D721Med (cell line): ENCODE data around the gene MTX1.
"Not testable (repeated sequence)": the region's sequence is repeated elsewhere in the genome, so short reads cannot be mapped to it uniquely, and the experiment has no call there.

ENCODE experiments used
- DNase-seq: peaks from one replicate; pipeline ENCODE4 v3.0.0; 2011; ENCODE audit warnings: low spot score; ENCODE audit not compliant: insufficient read length
- FAIRE-seq: peaks from 2 replicates; lab custom pipeline; 2011; peaks lifted over from hg19 to GRCh38; lab: Jason Lieb, UNC
- TF ChIP-seq, protein P1 (sequence below): IDR thresholded peaks from 2 replicates; pipeline ENCODE4 v1.5.1; 2012; ENCODE audit warnings: mild to moderate bottlenecking, control low read depth; ENCODE audit not compliant: insufficient read depth; ENCODE audit errors: missing control alignments

MTX1 gene

DNA sequence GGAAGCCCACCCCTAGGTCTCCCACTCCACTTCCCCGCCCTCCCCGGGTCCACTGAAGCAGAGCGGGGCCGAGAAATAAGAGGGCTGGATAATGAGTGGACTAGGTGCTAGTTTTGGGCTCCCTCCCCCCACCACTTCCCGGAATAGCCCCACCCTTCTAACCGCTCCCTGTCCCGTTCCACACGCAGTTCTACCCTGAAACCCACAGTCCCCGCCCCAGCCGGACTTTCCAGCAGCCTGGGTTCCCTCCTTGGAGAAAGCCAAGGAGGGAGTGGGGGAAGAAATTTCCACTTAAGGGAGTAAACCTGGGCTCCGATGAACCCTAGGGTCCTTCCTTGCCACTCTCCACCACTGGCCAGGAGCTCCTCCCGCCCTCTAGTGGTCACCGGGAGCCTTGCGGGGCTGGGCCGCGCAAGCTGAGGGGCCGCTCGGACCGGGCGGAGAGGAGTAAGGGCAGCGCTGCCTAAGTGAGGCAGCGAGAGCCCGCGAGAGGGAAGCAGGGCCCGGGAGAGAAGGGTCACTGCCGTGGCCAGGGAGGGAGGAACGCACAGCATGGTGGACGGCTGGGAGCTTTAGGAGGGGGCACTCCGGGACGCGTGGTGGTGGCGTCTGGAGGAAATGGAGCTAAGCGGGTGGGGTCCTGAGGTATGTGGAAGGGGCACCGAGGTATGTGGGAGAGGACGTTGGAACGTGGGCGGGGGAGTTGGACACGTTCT lies 15.1 kb upstream of the MTX1 start:
- TF ChIP-seq, protein P1, sequence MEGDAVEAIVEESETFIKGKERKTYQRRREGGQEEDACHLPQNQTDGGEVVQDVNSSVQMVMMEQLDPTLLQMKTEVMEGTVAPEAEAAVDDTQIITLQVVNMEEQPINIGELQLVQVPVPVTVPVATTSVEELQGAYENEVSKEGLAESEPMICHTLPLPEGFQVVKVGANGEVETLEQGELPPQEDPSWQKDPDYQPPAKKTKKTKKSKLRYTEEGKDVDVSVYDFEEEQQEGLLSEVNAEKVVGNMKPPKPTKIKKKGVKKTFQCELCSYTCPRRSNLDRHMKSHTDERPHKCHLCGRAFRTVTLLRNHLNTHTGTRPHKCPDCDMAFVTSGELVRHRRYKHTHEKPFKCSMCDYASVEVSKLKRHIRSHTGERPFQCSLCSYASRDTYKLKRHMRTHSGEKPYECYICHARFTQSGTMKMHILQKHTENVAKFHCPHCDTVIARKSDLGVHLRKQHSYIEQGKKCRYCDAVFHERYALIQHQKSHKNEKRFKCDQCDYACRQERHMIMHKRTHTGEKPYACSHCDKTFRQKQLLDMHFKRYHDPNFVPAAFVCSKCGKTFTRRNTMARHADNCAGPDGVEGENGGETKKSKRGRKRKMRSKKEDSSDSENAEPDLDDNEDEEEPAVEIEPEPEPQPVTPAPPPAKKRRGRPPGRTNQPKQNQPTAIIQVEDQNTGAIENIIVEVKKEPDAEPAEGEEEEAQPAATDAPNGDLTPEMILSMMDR = peak; percentile 98
- DNase-seq = peak; percentile 94
- no peak for FAIRE-seq

DNA sequence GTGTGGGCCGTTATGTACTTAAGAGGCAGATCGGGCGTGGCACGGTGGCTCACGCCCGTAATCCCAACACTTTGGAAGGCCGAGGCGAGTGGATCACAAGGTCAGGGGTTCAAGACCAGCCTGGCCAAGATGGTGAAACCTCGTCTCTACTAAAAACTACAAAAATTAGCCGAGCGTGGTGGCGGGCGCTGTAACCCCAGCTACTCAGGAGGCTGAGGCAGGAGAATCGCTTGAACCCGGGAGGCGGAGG lies 14.6 kb upstream of the MTX1 start:
- FAIRE-seq, DNase-seq: not testable (repeated sequence)

DNA sequence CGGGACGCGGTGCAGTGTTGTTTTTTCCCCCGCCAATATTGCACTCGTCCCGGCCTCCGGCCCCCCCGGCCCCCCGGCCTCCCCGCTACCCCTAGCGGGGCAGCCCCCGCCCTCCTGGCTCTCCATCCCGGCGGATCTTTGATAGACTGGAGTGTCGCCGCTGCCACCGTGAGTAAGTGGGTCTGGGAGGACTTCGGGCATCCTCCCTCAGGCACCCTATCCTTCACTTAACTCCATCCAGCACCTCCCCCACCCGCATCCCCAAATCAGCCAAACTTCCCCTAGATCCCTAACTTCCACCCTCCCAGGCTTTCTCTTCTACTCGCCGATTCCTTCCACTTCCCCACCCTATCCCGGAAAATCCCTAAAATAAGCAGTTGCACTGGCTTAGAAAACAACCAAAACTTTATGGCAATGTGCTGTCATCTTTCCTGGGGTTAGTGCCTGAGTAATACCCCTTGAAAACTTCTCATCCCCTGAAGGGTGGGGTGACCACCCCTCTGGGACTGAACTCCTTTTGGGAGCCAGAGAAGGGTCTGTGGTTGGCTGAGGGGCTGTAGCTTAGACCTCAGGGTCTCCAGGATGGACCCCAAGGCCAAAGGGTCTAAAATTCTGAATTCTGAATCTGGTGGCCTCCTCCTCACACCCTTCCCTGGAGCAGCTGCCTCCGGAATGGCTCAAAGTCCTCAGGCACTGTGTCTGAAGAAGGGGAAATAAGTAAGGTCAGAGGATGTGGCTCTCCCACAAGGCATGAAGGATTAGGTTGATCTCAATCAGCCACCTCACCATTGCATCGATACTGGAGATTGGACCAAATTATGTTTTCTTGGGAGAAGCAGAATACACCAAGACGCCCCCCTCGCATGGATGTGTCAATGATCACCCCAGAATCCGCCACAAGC lies 13.0 kb upstream of the MTX1 start:
- DNase-seq (no peak), FAIRE-seq (no peak)

DNA sequence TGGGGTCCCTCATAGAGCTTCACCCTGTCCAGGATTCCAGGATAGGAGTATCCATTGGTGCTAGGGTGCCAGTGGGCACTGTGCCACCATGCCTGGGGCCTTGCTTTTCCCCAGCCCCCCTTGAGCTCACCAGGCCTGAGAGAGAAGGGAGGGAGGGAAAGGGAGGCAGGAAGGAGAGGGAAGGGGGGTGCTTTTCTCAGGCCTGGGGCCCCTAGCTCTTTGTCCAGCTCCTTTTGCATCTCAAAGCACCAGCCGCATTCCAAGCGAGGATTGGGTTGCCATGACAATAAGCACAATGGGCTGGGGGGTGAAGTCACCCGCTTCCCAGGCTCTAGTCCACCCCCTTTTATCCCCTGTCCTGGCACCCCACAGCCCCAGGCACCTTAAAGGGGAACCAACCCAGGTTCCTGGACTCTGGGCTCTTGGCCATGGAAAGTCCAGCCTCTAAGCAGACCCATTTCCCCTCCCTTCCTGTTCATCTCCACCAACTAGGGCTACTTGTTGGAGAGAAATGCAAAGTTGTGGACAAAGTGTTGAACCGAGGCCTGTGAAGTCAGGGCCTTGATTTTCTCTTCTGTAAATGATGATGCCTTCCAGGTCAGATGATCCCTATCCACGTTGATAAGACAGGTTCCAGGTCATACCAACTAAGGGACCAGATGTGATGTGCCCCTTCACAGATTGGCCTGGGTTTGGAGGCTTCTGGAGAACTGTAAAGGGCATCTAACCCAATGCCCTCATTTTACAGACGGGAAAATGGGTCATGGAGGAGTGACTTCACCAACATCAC lies 12.2 kb upstream of the MTX1 start:
- no peak for DNase-seq
- no peak for FAIRE-seq

More for the DNA sequence above, 13.0 kb upstream of the MTX1 start:
- TF ChIP-seq, protein P1 = no peak

DNA sequence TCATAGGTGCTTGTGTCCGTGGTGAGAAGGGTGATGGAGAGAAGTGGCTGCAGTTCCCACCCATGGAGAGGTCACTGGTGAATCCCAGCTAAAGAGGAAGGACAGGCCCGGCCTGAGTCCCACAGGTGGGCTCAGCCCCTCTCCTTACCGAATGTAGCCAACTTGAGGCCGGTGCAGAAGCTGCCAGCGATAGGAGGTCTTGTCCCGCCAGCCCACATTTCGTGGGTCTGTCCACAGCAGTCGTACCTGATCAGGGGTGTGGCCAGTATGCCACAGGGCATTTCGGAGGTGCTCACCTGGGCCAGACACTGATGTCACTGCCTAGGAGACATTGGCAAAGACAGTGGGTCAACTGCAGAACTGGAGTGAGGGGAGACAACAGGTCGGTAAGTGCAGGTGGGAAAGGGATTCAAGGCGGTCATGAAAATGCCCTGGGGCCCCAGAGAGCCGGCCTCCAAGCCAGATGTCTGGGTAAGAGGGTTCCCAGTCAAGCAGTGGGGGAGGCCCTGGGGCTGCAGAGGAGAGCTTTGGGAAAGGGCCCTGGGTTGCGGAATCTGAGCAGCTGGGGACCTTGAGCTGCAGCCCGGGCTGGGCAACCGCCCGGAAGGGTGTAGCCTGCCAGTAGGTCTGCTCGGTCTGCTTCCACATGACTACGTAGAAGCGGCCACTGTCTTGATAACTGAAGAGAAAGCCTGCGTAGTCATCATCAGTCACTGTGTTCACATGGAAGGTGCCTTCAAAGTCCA lies 11.4 kb upstream of the MTX1 start:
- DNase-seq (no peak), FAIRE-seq (no peak)
- TF ChIP-seq, protein P1 = no peak

More for the DNA sequence above, 12.2 kb upstream of the MTX1 start:
- TF ChIP-seq, protein P1 = no peak

DNA sequence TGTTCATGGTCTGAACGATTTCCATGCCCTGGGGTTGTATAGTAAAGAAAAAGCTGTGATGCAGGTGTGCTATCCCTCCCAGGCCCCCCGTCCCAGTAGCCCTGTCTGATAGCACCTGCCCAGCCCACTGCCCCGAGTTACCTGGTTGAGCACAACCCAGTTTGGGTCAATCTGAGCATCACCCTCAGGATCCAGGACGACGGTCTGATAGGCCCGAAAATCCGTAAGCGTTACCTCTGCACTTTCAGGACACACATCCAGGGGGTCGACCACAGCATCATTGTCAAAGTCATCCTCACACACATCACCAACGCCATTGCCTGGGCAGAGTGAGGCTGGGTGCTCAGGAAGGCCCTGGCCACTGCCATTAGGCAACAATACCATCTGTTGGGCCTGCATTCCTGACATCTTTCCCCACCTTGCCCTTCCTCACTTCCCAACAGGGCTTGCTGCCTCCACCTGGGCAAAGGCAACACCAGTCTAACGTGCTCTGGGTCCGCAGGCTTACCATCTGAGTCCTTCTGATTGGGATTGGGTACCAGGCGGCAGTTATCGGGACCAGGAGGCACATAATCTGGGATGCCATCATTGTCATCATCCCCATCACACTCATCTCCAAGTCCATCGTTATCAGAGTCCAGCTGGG lies 10.5 kb upstream of the MTX1 start:
- TF ChIP-seq, protein P1 = no peak
- DNase-seq = no peak
- FAIRE-seq = no peak
